HG02852 (cell line): ENCODE measurements around the gene SPACA9.

Experiments
- ATAC-seq: cut with Tn5 transposase; IDR thresholded peaks from one replicate; pipeline ENCODE4 v1.9.1; 2021; ENCODE audit warnings: mild to moderate bottlenecking, moderate library complexity; ENCODE audit not compliant: unreplicated experiment

SPACA9 gene

DNA sequence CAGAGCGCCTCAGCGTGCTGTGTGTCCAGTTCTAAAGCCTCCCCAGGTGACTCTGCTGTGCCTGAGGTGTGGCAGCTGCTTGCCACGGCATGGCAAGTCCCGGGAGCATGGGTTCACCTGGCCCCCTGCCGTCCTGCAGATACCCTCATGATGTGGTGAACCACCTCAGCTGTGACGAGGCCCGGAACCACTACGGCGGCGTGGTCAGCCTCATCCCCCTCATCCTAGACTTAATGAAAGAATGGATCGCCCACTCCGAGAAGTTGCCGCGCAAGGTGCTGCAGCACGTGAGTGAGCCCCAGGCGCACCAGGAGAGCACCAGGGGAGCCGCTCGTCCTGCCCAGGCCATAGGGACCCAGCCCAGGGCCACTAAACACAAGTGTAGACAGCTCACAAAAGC lies 9.5 kb downstream of the SPACA9 start:
- ATAC-seq: no peak

DNA sequence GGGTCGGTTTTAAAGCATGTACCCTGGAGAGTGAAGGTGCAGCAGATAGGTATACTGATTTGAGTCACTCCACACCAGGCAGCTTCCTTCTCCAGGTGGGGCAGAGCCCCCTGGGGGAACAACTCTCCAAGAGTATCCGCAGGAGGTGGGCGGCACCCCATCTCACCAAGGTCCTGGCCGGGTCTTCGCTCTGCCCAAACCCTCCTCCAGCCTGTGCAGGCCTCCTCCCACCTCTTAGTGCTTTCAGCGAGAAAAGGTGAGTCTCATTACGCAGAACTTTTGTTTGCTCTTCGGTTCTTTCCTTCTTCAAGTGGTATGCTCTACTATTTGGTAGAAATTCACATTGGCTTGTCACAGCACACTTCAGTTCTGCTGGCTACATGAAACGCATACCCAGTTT lies 13.7 kb downstream of the SPACA9 start:
- no peak for ATAC-seq

DNA sequence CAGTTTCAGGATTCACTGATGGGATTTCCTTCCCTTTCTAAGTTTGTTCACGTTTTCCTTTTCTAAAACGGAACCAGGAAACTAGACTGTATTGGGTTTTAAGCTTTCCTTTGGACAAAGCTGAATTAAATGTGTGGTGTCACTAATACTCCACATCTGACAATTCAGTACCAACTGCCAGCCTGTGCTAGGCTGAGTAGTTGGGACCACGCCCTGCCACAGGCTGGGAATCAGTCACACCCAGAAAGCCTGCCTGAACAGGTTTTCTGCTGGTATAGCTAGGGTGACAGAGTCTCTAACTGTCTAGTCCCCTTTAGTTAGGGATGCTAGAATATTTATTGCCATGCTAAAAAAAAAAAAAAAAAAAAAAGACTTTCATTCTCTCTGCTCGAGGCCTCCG lies 15.6 kb downstream of the SPACA9 start:
- no peak for ATAC-seq

DNA sequence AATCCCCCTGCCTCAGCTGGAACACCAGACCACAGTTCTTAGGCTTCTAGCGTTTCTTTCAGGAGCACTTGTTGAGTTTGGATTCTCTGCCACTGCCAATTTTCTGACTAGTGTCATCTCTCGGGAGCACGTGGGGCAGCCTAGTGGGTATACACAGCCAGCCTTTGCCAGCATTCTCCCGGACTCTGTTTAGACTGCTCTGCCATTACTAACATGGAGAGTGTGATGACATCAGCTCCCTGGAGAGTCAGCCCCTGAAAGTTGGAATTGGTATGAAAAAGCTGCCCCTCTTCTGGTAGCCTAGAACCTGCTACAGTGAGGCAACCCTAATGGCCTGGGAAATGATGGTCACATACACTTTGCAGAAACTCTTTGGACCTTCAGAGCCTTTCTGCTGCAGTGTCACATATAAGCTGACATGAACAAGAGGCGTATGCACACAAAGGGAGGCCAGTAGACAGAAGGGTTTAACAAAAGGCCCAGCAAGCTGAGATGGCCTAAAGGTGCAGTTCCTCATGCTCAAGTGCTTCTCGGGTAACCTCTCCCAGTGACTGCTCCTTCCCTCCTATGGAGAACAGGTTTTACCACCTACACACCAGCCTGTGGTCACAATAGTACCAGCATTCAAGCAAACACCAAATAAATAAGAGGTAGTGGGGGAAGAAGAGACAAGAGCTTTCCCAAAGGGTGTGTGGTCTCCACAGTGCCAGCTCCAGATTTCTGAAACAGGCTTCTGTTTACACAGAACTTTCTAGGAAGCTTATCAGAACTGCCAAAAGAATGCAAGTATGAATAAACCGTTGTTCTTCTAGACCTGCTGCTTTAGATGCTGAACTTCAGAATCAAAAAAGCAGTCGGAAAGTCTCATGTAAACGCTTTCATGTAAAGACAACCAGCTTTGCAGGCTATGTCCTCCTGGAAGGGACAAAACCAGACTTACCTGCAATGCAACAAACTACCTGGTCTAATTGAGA lies 16.5 kb downstream of the SPACA9 start:
- no peak for ATAC-seq

DNA sequence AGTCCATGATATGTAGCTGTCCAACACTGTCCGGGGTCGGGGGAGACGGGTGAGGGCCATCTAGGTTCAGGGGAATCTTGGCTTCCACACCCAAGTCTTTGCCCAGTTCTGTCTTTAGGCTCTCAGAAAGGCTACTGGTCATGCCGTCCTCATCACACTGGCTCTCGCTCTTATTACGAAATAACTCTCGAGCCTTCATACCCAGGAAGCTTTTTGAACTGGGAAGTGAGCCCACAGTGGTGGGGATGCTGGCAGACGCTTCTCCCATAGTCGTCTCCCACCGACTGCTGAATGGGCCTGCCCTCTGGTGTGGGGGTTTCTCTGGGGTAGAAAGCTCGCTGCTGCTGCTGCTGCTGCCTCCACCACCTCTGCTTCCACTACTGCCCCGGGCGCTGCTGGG lies 17.6 kb downstream of the SPACA9 start:
- ATAC-seq: no peak

DNA sequence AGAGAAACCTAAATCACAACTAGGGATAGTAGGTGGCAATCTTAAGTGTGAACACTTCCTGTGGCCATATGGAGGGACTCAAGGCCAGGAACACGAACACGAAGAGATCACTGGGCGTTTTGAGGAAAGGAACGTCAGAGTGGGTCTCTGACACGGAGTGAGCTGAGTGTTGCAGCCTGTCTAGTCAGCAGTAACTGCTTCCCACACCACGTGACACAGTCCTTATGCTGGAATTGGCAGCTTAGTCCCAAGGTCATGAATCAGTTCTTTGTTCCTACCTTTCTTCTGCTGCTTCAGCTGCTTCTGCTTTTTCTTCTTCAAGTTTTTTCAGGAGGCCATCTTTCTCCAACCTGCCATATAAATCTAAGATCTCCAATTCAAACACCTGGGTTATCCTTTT lies 18.2 kb downstream of the SPACA9 start:
- ATAC-seq: no peak

DNA sequence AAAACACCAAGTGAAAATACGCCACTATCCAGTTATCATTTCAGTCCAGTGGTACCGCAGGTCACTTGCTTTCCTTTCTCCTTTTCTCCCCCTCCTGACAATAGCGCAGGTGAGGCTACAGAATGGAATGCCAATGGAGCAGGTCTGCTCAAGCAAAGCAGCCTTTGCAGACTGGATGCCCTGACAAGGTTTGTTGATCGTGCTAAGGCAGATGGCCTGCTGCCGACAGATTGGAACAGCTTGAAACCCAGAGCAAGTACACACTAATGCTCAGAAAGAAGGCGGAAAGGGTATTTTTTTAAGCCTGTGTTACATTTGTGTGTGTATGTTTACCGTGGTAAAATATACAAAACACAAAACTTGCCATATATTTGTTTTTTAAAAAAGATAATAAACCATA lies 19.4 kb downstream of the SPACA9 start:
- ATAC-seq: no peak

DNA sequence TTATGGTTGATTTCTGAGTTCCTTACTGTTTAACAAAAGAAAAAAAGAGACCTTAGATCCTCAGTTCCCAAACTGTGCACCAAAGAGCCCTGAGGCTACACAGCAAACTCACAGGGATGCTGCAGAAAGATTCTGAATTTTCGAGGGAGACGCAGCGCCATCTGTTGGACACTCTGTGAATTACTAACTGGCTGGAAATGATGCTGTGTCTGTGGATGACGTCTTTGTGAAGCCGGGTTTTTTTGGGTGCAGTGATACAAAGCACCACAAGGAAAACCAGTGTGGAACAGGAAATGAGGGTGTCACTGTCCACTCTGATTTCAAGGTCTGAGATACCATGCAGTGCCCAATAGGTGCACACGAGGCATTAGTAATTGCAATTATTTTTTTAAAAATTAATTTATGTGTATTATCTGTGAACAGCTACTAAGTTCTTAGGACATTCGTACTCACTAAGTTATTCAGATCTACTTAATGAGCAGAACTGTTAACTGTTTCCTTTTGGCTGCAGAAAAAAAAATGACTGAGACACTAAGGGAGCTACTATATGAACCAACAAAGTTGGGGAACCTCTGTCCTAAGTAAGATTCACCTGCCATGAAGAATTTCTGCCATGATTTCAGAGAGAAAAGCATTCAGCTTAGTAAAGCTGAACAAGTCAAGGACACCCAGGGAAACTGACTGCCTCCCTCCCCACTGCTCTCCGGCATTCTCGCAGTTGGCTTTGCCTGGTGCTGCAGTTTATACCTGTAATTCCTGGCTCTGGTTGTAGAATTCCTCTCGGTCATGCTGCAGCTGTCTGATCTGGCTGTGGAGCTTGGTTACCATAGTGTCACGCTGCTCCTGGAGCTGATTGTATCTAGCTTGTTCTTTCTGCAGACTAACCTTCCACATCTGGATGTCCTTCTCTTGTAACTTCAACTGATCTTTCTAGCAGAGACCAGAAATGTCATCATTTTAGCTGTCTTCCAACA lies 23.4 kb downstream of the SPACA9 start:
- no peak for ATAC-seq

DNA sequence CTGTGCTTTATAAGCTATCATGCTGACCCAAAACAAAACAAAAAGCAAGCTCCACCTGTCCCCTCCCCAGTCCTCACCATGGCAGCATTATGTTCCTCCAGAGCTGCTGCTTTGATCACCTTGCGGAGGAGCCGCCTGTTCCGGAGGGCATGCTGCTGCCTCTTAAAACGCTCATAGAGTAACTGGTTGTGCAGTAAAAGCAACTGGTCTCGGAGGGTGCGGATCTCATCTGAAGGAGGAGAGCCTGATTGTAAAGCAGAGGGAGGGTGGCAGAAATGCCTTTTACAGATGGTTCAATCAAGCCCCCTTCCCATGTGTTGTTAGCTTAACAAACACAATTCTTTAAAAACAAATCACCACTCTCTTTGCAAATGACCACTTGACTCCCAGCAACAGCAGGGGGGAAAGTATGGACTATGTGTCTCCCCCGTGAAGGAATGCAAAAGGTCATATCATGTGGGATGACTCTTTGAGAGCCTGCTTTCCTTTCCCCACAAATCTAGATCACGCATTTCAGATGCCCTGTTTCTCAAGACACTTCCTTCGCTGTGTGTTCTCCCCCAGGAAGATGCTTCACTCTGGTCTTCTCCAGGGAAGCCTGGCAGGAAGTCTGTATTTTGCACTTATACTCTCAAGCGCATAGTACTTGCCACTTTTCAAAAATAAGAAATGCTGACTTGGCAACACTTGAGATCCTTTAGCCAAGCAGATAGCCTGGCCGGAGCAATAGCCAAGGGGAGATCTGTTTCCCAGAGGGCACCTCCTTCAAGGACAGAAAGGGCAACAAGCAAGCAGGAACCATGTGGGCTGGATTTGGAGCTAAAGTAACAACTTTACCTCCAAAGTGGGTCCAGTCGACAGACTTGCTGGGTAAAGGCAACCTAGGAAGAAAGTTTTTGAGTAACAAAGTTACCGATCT lies 25.1 kb downstream of the SPACA9 start:
- no peak for ATAC-seq

DNA sequence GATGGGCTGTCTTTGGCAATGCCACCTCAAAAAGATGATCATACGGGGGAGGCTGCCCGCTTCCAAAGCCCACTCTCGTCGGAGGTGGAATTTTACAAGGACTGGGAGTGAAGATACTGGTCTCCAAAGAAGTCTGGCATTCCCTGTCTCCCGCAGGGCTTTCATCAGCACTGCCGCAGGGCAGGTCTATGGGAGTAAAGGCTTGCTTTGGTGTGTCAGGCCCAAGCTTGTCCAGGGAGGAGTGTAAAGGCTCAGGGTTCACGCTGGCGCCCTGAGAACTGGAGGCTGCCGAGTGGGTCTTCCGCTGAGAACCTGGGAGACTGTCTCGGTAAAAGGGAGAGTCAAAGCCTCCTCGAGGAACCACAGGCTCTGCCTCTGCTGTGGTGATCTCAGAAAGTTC lies 27.0 kb downstream of the SPACA9 start:
- ATAC-seq: no peak

DNA sequence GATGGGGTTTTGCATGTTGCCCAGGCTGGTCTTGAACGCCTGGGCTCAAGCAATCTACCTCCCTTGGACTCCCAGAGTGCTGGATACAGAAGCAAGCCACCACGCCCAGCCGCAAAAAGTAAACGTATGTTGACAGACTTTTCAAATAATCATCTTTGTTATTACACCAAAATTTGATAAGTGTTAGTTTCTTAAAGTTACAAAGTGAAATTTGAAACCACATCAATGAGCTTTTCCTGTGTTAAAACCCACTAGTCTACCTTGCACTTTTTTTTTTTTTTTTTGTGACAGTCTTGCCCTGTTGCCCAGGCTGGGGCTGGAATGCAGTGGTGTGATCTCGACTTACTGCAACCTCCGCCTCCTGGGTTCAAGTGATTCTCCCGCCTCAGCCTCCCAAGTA lies 29.9 kb downstream of the SPACA9 start:
- no peak for ATAC-seq

DNA sequence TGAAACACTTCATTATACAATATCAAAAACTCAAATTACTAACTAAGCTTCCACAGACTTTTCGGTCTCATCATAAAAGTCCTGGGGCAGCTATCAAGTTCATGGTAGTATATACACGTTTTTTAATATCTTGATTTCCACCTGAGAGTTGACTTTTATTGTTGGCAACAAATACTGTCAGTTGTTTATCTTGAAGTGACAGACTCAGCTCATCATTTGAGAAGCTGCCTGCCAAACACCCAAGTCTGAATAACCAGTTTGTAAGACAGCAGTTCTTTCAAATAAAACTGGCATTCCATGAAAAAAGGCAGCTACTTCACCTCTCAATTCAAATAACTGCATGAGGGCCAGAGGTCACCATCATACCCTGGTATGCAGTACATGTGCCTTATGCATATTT lies 30.6 kb downstream of the SPACA9 start:
- no peak for ATAC-seq

DNA sequence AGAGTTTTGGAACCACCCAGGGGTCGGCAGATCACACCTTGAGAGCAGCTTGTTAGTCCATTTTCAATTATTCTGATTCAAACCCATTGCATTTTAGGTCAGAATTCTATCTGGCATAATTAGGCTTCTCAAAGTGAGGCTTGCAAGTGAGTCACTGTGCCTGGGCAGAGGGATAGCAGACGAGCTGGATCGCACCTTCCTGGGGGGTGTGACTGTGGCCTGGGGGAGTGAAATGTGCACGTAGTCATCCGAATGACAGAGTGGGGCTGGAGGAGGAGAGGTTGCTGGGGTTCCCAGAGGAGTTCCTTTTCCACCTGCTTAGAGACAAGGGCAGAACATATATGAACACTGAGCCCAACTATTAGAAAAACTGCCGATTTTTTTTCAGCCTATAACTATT lies 31.7 kb downstream of the SPACA9 start:
- ATAC-seq: no peak

DNA sequence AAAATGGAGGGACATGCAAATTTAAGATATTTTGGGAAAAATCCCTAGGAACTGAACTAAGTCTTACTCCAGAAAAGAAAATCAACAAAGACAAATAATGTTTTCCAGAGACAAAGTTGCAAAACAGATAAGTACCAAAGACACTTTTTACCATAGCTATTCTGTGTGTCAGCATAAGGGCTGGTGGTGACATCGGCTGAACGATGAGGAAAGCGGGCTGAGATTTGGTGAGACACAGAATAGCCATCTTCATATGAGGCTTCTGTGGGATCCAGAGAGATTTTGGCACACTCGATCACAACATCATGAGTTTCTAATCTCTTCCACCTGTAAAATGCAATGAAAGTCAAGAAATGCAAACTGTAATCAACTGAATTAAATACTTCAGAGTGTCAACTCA lies 33.4 kb downstream of the SPACA9 start:
- ATAC-seq: no peak

DNA sequence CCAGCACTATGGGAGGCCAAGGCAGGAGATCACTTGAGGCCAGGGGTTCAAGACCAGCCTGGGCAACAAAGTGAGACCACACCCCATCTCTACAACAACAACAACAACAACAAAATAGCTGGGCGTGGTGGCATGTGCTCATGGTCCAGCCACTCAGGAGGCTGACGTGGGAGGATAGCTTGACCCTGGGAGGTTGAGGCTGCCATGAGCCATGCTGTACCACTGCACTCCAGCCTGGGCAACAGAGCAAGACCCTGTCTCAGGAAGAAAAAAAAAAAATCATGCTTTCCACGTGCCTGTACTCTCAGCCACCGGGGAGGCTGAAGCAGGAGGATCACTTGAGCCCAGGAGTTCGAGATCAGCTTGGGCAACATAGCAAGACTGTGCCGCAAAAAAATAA lies 36.2 kb downstream of the SPACA9 start:
- ATAC-seq: no peak

DNA sequence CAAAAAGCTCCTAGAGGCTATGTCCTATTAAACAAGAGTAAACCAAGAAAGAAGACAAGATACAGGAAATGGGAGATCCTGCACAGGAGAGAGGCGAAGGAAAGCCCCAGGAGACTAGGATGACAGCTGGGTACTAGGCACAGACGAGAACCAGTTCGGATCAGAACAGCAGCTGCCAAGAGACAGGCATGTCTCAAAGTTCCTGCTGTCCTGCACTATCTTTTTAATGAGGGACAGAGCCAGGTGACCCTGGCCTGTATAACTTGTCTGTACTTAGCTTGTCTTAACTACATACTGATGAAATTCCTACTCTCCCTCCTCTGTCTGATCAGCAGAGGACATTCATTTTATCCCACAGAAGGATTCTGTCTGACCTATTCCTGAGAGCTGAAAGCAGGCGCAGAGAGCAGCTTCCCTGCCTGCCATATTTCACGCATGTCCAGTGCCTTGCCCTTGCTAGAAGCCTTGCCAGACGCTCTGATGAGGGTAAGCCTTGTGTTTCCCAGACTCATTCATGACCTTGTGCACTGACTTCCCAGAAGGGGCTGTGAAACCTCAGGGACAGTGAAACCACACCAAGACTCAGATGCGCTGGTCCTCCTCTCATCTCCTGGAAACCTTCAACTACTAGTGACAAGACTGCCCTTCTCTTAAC lies 41.0 kb downstream of the SPACA9 start:
- no peak for ATAC-seq

DNA sequence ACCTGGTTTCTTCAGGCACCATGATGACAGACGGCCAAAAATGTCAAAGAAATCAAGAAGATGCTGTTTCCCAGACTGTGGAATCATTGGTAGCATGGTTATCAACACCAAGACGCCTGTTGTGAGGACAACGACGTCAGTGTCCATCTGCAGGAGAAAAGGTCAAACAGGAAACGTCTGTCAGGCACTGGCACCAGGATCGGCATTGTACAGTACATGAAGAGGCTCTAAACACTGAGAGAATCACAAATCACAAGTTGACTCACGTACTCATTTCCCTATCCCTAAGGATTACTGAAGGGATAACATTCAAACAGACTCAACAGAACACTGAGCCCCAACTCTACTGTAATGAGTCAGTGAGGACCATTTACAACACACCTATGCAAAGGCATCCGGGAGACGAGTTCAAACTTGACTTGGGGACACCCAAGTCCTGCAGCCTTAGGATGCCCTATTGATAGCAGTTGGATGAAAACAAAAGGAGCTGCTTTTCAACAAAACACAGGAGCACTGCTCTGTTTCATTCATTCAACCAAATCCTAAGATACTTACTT lies 44.7 kb downstream of the SPACA9 start:
- no peak for ATAC-seq

DNA sequence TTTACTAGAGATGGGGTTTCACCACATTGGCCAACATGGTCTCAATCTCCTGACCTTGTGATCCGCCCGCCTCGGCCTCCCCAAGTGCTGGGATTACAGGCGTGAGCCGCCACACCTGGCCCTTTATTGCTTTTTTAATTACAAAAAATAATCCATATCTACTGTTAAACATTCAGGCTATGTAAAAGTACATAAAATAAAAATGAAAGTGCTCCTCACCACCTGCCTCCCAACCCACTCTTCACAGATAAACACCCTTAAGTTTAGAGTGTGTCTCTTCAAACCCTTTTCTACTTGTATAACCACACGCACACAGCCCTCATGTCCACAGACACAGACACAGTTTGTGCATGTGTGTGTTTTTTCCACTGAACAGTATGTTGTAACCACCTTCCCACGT lies 49.0 kb downstream of the SPACA9 start:
- no peak for ATAC-seq

DNA sequence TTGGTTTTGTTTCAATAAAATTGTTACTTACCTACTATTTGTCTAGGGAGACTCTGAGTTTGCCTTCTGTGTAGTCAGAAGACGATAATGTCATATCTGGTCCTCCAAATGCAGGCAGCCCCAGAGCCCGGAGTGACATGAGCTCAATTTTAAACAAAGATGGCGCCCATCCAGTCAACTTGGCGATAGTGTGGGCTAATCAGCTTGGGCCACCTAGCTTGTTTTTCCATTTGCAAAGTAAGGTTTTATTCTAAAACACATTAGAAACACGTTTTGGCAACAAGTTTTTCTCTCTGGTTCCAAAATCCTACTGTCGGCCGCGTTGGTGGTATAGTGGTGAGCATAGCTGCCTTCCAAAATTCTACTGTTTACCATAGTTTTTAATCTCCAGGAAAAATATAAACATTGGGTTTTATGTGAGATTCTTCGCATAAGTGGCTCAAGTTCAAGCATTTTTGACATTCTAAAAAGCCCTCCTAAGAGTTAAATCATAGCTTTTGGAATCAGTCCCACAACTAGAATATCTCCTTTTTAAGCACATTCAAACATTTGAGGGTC lies 52.6 kb downstream of the SPACA9 start:
- no peak for ATAC-seq

DNA sequence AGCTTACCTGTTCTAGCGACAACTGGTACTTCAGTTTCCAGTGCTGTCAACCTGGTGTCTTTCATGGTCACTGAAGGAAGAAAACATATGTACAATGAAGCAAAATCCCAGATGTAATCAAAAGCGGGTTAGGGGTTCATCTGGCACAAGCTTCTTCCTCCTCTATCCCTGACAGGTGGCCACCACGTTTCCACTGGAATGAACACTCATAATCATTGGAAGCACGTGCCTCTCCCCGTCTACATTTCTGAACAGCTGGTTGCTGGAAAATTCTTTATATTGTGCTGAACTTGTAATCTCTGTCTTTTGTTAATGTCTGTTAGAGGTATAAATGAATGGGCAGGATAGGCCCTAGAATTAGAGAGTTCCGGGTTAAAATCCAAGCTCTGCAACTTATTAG lies 56.3 kb downstream of the SPACA9 start:
- no peak for ATAC-seq
